ENCODE data around the gene CELF1.

GRCh38 chr11:47504910-47505309 is 48.0 kb downstream of the CELF1 start:
- no peak for TF ChIP-seq CTCF (IDR thresholded peaks at IDR 0.05)
- TF ChIP-seq POLR2A (IDR thresholded peaks at IDR 0.05), result no peak

Measured in uterus (tissue), 2 donors.